Mucosa of descending colon (tissue), 3 donors: ENCODE results near the gene IFTAP. TPM values are rescaled to one million over a fixed set of nuclear protein-coding genes. Genes with fewer than 3 reads are reported as not detected.
A peak's percentile ranks its signal among the peaks of the same experiment; 100 is the strongest.

Experiments used
- ATAC-seq: fragments of 200-7000 bp; cut with Tn5 transposase; one replicate; pipeline ENCODE4 v1.9.1; 2020; ENCODE audit warnings: mild to moderate bottlenecking, moderate library complexity
- DNase-seq, 3 donors: peaks; one replicate each; pipeline ENCODE4 v3.0.0-alpha.2; 2020
- H3K36me3 ChIP-seq: fragments of 200-600 bp; one replicate; pipeline ENCODE4 v1.8.0; 2021; ENCODE audit warnings: low read depth, mild to moderate bottlenecking
- H3K4me1 ChIP-seq: fragments of 200-600 bp; one replicate; pipeline ENCODE4 v1.8.0; 2021; ENCODE audit warnings: low read depth, mild to moderate bottlenecking
- H3K4me3 ChIP-seq: fragments of 200-600 bp; one replicate; pipeline ENCODE4 v1.8.0; 2021; ENCODE audit warnings: mild to moderate bottlenecking
- H3K9me3 ChIP-seq: fragments of 200-600 bp; one replicate; pipeline ENCODE4 v1.8.0; 2021; ENCODE audit warnings: mild to moderate bottlenecking
- intact Hi-C, 2 donors: fragments of 100-400 bp; cut with DNase I in 1 of 2; cut with micrococcal nuclease in 1 of 2; formaldehyde crosslinking; loops; one replicate each; pipeline versions ENCODE4 v1.11.0 to v1.11.1; 2022; cut with DNase I, micrococcal nuclease
- total RNA-seq, 3 donors: library from RNA; stranded (reverse); fragmentation: NEBNext Ultra II Directional in 2 of 3; extraction: Animal tissue kit (Norgen Biotek cat#: 25700) in 2 of 3; gene quantifications; one replicate each; pipeline versions ENCODE4 v1.2.1 to v1.2.4, GENCODE V29; 2021 to 2023
- TF ChIP-seq, protein P1 (sequence below): fragments of 200-600 bp; IDR thresholded peaks from one replicate; pipeline ENCODE4 v1.8.0; 2022; ENCODE audit warnings: antibody characterized with exemption, mild to moderate bottlenecking
- donor health status: DM: no; HTN: no; CAD: no; lungs with moderate emphysema.
- donor health status: DM: no; HTN: no; CAD: no.
- donor health status: DM: no; HTN: yes; CAD: no.

The IFTAP gene
- total RNA-seq, 3 donors from 2014 or later, result 4.5 to 23.0 (median 9.3) TPM

DNA sequence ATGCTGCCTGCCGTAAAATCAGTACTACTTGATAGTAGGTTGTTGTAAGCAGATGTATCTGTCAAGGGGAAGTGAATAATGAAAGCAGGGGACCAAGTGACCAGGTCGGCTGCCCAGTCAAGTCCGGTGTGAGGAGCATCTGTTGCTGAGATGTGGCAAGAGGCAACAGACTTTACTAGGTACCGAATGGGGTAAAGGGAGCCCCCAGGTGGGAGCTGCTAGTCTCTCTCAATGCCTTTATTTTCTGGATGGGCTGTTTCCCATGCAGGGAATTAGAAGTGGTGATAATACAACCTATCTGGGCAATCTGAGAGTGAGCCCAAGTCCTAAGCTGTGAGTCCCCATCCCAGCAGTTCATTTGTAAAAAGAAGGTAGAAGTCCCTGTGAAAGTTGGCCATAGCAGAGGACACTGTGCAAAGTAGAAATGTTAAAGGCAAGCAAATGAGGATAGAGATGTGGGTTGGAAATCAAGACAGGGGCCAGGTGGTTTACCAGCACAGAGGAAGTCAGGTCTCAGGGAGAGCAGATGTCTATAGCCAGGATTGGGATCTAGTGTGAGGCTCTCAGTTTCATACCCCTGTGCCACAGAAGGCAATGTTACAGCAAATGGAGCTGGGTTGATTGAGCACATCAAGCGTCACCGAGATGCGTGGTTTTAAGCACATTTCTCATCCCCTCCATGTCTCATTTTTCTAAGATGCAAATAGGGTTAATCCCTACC lies 94.4 kb downstream of the IFTAP start:
- ATAC-seq (peak; percentile 32), DNase-seq (no peak)
- Histone ChIP-seq H3K36me3 (no peaks in the 10 kb centered on the region), H3K4me3 (no peak overlapping the region), H3K4me1 (no peaks in the 10 kb centered on the region), H3K9me3 (no peaks in the 10 kb centered on the region)
- intact Hi-C loops, result no loop called here
- TF ChIP-seq, protein P1, sequence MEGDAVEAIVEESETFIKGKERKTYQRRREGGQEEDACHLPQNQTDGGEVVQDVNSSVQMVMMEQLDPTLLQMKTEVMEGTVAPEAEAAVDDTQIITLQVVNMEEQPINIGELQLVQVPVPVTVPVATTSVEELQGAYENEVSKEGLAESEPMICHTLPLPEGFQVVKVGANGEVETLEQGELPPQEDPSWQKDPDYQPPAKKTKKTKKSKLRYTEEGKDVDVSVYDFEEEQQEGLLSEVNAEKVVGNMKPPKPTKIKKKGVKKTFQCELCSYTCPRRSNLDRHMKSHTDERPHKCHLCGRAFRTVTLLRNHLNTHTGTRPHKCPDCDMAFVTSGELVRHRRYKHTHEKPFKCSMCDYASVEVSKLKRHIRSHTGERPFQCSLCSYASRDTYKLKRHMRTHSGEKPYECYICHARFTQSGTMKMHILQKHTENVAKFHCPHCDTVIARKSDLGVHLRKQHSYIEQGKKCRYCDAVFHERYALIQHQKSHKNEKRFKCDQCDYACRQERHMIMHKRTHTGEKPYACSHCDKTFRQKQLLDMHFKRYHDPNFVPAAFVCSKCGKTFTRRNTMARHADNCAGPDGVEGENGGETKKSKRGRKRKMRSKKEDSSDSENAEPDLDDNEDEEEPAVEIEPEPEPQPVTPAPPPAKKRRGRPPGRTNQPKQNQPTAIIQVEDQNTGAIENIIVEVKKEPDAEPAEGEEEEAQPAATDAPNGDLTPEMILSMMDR, result no peak

DNA sequence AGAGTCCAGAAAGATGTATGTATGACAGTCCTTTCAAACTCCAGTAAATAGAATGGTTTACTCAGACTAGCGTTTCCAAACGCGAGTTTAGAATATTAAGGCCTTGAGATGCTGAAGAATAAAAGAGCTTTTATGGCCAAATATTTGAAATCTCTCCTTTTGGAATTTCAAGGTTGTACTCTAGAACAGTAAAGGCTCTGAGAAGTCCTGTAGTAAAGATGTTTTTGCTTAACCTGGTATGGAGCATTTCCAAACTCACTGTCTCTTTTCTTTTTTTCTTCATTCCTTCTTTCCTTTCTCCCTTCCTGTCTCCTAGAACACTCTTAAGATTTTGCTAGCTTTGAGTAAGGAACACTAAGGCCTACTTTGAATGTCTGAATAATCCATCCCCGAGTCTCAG lies 95.1 kb downstream of the IFTAP start:
- DNase-seq, result no peak
- intact Hi-C loops, result no loop called here
- Histone ChIP-seq H3K36me3 (no peaks in the 10 kb centered on the region), H3K4me1 (no peaks in the 10 kb centered on the region), H3K9me3 (no peaks in the 10 kb centered on the region), H3K4me3 (no peak overlapping the region)
- TF ChIP-seq, protein P1, result no peak
- ATAC-seq, result no peak

DNA sequence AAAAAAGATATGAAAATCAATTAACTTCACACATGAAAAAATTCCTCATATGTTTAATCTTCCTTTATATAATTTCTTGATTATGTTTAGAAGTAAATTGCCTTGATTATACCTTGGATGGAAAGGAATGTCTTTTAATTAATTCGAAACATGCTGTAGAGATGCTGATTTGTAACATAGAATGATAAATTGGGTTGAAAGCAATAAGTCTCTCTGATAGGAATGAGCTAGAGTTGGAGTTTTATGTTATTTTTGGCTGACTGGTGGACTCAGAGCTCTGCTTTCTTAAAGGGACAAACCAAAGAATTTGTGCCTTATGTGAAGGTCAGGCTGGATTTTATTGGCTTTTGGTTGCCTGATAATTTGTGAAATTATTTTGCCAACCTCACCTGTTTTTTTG lies 98.4 kb downstream of the IFTAP start:
- ATAC-seq, result no peak
- TF ChIP-seq, protein P1, result no peak
- H3K4me1 ChIP-seq, result no peaks in the 10 kb centered on the region
- no peak overlapping the region for H3K4me3 ChIP-seq
- no peaks in the 10 kb centered on the region for H3K36me3 ChIP-seq
- H3K9me3 ChIP-seq, result no peaks in the 10 kb centered on the region
- intact Hi-C loops, result no loop called here
- DNase-seq, result no peak

DNA sequence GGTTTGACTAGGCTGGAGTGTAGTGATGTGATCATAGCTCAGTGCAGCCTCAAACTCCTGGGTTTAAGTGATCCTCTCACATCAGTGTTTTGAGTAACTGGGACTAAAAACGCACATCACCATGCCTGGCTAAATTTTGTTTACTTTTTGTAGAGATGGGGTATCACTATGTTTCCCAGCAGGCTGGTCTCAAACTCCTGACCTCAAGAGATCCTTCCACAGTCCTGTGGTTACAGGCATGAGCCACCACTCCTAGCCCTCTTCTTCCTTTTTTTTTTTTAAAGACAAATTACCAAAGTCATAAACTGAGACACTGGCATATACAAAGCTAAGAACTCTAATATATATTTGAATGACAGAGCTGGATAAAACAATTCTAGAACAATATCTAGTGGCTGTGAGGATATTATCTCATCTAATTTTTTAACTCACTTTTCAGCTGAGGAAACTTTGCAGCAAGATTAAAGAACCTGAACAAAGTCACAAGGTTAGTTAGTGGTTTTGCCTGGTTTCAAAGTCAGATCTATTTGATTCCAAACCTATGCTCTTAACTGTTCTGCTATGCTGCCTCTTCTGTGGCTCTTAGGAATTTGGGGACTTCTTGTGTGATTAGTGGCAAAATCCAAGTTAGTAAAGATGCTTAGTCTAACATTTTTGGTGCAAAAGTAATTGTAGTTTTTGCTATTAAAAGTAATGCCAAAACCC lies 99.0 kb downstream of the IFTAP start:
- no peak overlapping the region for H3K4me3 ChIP-seq
- ATAC-seq (no peak), DNase-seq (no peak)
- H3K36me3 ChIP-seq, result no peaks in the 10 kb centered on the region
- intact Hi-C loops, result no loop called here
- no peaks in the 10 kb centered on the region for H3K9me3 ChIP-seq
- no peaks in the 10 kb centered on the region for H3K4me1 ChIP-seq
- TF ChIP-seq, protein P1, result no peak

DNA sequence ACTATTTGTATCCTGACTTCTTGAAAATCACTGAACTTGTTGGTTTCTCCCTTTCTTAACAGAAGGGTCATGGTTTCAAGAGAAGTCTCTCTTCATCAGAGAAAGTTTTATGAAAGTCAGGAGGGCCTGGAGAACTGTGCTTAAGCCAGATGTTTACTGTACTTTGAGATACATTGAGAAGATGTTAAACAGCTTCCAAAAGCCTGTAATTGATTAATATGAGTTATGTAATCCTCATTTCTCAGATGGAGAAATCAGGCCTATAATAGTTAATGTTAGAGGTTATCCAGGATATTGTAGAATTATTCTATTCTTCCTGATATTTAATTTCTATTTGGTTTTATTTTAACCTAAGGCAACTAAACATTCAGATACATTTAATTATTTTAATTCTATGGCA lies 100.8 kb downstream of the IFTAP start:
- DNase-seq (no peak), ATAC-seq (no peak)
- no peaks in the 10 kb centered on the region for H3K36me3 ChIP-seq
- H3K4me1 ChIP-seq, result peaks cover 4% of the 10 kb centered on the region
- intact Hi-C loops, result no loop called here
- no peaks in the 10 kb centered on the region for H3K9me3 ChIP-seq
- TF ChIP-seq, protein P1, result no peak
- H3K4me3 ChIP-seq, result no peak overlapping the region
